Transverse colon (tissue), 4 donors: ENCODE data around the gene SYNPO2. TPM values are rescaled to one million over a fixed set of nuclear protein-coding genes. Genes with fewer than 3 reads are reported as not detected.

ENCODE experiments used
- DNase-seq: peaks from one replicate; pipeline ENCODE4 v3.0.0-alpha.2; 2019
- H3K27ac ChIP-seq, 4 donors: fragments of 200-600 bp; sonication (generic); 2 replicates each; pipeline ENCODE4 v1.5.1; 2016 to 2018; ENCODE audit warnings: inconsistent platforms in 4 of 4
- H3K27me3 ChIP-seq: fragments of 200-600 bp; sonication (generic); 2 replicates; pipeline ENCODE4 v1.5.1; 2017; ENCODE audit warnings: inconsistent platforms
- H3K36me3 ChIP-seq, 4 donors: fragments of 200-600 bp; sonication (generic); 2 replicates each; pipeline ENCODE4 v1.5.1; 2017 to 2019; ENCODE audit warnings: inconsistent platforms in 4 of 4
- H3K4me1 ChIP-seq, 4 donors: fragments of 200-600 bp; sonication (generic); 2 replicates each; pipeline ENCODE4 v1.5.1; 2017 to 2020; ENCODE audit warnings: inconsistent platforms in 4 of 4
- H3K4me3 ChIP-seq, 4 donors: fragments of 200-600 bp; sonication (generic); 1 replicate in 1 of 4; 2 replicates in 3 of 4; pipeline versions ENCODE4 v1.5.1 to v1.6.1; 2017 to 2019; ENCODE audit warnings: inconsistent platforms in 4 of 4
- H3K9me3 ChIP-seq, 2 donors: fragments of 200-600 bp; sonication (generic); 2 replicates each; pipeline ENCODE4 v1.5.1; 2017 to 2019; ENCODE audit warnings: inconsistent platforms in 2 of 2
- CTCF ChIP-seq, 5 experiments: fragments of 200-600 bp in 3 of 5; fragments of 450-650 bp in 2 of 5; sonication (generic) in 3 of 5; IDR thresholded peaks; 1 replicate in 2 of 5; 2 replicates in 3 of 5; pipeline ENCODE4 v1.5.1; 2016 to 2017; ENCODE audit warnings: antibody characterized with exemption in 5 of 5, inconsistent platforms in 3 of 5, mild to moderate bottlenecking in 2 of 5, moderate library complexity in 1 of 5
- EP300 ChIP-seq: sonication (generic); formaldehyde crosslinking; IDR thresholded peaks from one replicate; pipeline ENCODE4 v1.6.1; 2017; ENCODE audit warnings: antibody characterized with exemption, low read depth
- POLR2A ChIP-seq: fragments of 450-650 bp; IDR thresholded peaks from one replicate; pipeline ENCODE4 v1.6.1; 2016; ENCODE audit warnings: antibody characterized with exemption, mild to moderate bottlenecking, moderate library complexity
- POLR2AphosphoS5 ChIP-seq, 3 donors: sonication (generic); formaldehyde crosslinking; IDR thresholded peaks; one replicate each; pipeline ENCODE4 v1.6.1; 2016; ENCODE audit warnings: antibody characterized with exemption in 3 of 3
- WGBS, 2 donors: methylation state at CpG; one replicate each; pipeline ENCODE4 v1.1.5; 2018; ENCODE audit warnings: low coverage in 1 of 2; 5-methylcytosine and 5-hydroxymethylcytosine counted together
- in situ Hi-C, 4 donors: fragments of 200-750 bp; cut with MboI; loops; one replicate each; pipeline versions ENCODE4 v1.15.0 to v1.15.1; 2017; ENCODE audit warnings: low sequenced_read_pairs in 3 of 4, low pct_ligation_motif_present in 1 of 4, low pct_unique_long_range_greater_than_20kb in 1 of 4
- intact Hi-C: fragments of 100-400 bp; cut with DNase I; formaldehyde crosslinking; loops from one replicate; pipeline ENCODE4 v1.15.1; 2023; ENCODE audit warnings: low total_unique reads
- total RNA-seq, 4 donors: library from RNA; depleted of rRNA; stranded (reverse); fragments of >200 nt; gene quantifications; one replicate each; pipeline ENCODE4 v1.1.0, GENCODE V29; 2016

SYNPO2 gene
- total RNA-seq, 4 donors from 2014 or later, result 99.7 to 400 (median 145) TPM

DNA sequence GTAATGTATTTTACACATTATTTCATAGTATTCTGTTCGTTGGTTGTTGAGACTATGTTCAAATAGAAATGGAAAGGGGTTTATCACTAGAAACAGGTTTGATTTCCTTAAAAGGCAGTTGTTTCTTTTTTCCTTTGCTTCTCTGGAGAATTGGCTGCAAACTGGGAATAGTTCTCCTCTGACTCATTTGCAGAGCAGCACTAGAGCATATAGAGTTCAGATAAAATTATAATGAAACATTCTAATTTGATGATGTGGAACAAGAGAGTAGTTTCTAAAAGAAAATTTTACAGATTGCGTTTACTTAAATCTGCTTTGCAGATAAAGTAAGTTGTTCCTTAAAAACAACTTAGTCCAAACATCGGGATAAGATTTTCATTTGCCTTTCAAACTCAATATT, 29.7 kb downstream of the SYNPO2 start:
- Histone ChIP-seq H3K9me3 (no peaks in the 10 kb centered on the region), H3K27ac (peak overlapping the region; percentile 72 to 80 (median 77)), H3K36me3 (no peaks in the 10 kb centered on the region), H3K4me1 (peaks cover 3 to 32% (median 4%) of the 10 kb centered on the region in 4 donors), H3K4me3 (no peak overlapping the region), H3K27me3 (no peaks in the 10 kb centered on the region)
- intact Hi-C loops, result no loop called here
- DNase-seq, result no peak
- TF ChIP-seq POLR2A (no peak), EP300 (no peak), POLR2AphosphoS5 (IDR thresholded peaks at IDR 0.05) (no peak), CTCF (IDR thresholded peaks at IDR 0.05) (no peak)
- 52% methylated on average over 3 of the region's 3 CpGs for WGBS, 2 donors
- in situ Hi-C loops, result no loop called here

DNA sequence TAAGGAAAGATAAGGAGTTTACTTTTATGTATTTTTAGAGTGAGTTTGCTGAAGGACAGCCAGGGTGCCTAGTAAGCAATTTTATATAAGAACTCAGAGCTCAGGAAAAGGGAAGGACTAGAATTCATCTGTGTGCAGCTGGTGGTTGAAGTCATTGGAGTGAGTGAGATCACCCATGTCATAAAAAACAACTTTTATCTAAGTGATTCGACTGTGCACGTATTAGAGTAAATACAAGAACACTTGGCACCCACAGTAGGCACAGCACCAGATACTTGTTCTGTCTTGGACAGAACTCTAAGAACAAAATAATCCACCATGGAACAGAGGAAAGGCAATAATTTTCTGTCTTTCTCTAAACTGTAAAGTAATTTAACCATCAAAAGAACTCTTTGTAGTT, 31.6 kb downstream of the SYNPO2 start:
- no peak for DNase-seq

DNA sequence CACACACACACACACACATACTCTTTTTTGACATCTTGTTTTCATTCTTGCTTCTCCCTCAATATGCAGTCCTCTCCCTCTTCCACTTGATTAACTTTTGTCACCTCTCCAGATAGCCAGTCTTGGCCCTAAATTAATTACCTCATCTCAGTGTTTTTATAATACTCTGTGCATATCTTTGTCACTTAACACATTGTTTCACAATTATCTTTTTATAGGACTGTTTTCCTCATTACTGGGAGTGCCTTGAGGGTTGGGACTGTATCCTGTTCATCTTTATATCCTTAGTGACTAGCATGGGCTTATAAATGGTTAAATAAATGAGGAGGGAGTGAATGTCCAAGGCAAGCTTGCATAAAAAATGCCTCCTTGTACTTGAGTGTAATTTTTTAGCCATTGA, 33.1 kb downstream of the SYNPO2 start:
- peaks cover 4 to 42% (median 7%) of the 10 kb centered on the region in 4 donors for H3K4me1 ChIP-seq
- H3K27ac ChIP-seq, result peak overlapping the region; percentile 36 to 80 (median 76)
- H3K27me3 ChIP-seq, result no peaks in the 10 kb centered on the region
- intact Hi-C loops (no loop called here), in situ Hi-C loops (no loop called here)
- TF ChIP-seq EP300 (no peak), POLR2A (no peak), POLR2AphosphoS5 (IDR thresholded peaks at IDR 0.05) (no peak), CTCF (IDR thresholded peaks at IDR 0.05) (no peak)
- no peaks in the 10 kb centered on the region for H3K9me3 ChIP-seq
- no peaks in the 10 kb centered on the region for H3K36me3 ChIP-seq
- no peak overlapping the region for H3K4me3 ChIP-seq
- no peak for DNase-seq

More for the DNA sequence above, 31.6 kb downstream of the SYNPO2 start:
- WGBS, 2 donors, result 17% methylated on average over 2 of the region's 2 CpGs; no CpG with 5 or more reads in 1 of the 2 donors
- H3K9me3 ChIP-seq, result no peaks in the 10 kb centered on the region
- no peaks in the 10 kb centered on the region for H3K36me3 ChIP-seq
- peaks cover 3 to 32% (median 4%) of the 10 kb centered on the region in 4 donors for H3K4me1 ChIP-seq
- in situ Hi-C loops (no loop called here), intact Hi-C loops (no loop called here)
- no peak overlapping the region for H3K4me3 ChIP-seq
- TF ChIP-seq CTCF (IDR thresholded peaks at IDR 0.05) (no peak), POLR2AphosphoS5 (IDR thresholded peaks at IDR 0.05) (peak in 1 of 3 donors; percentile 18), POLR2A (no peak)
- H3K27ac ChIP-seq, result peak overlapping the region; percentile 72 to 80 (median 77)
- no peaks in the 10 kb centered on the region for H3K27me3 ChIP-seq

DNA sequence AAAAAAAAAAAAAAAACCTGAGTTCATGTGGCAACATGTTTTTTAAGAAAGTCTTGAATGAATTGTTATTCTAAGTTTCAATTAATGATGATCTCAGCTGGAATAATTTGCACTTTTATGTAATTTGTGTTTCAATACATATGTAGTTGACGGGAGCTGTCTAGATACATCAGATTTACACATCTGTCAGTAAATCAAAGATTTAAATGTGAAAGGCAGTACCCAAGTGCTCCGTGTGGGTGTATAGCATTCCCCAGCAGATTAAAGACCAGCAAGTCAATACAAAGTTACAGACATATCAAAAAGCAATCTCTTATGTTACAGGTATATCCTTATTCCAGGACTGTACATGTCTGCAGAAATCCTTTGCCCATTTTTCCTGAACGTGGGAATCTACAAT, 35.2 kb downstream of the SYNPO2 start:
- no peaks in the 10 kb centered on the region for H3K27me3 ChIP-seq
- peak overlapping the region in 3 of 4 donors; percentile 36 to 80 (median 56) for H3K27ac ChIP-seq
- peaks cover 3 to 40% (median 9%) of the 10 kb centered on the region in 4 donors for H3K4me1 ChIP-seq
- TF ChIP-seq EP300 (no peak), POLR2AphosphoS5 (IDR thresholded peaks at IDR 0.05) (no peak), CTCF (IDR thresholded peaks at IDR 0.05) (no peak), POLR2A (no peak)
- in situ Hi-C loops, result no loop called here
- 53 to 57% methylated on average over 2 to 3 of the region's 3 CpGs for WGBS, 2 donors
- no peak for DNase-seq
- no peaks in the 10 kb centered on the region for H3K36me3 ChIP-seq
- H3K4me3 ChIP-seq, result no peak overlapping the region
- no peaks in the 10 kb centered on the region for H3K9me3 ChIP-seq
- intact Hi-C loops, result no loop called here
